Bronchial epithelial cell (primary cell): ENCODE data around the gene EFTUD2. TPM values are rescaled to one million over a fixed set of nuclear protein-coding genes. Genes with fewer than 3 reads are reported as not detected.

Experiments
- DNase-seq: peaks from one replicate; pipeline ENCODE4 v3.0.0-alpha.2; 2010; ENCODE audit warnings: low read depth
- FAIRE-seq: peaks from 2 replicates; lab custom pipeline; 2011; peaks lifted over from hg19 to GRCh38; lab: Jason Lieb, UNC
- H3K27me3 ChIP-seq: 2 replicates; pipeline ENCODE4 v1.5.1; 2011; ENCODE audit warnings: low read length; ENCODE audit not compliant: control insufficient read depth, insufficient read depth
- H3K36me3 ChIP-seq: 2 replicates; pipeline ENCODE4 v1.5.1; 2011; ENCODE audit warnings: low read length; ENCODE audit not compliant: control insufficient read depth, insufficient read depth
- H3K4me3 ChIP-seq: 2 replicates; pipeline ENCODE4 v1.5.1; 2011; ENCODE audit warnings: mild to moderate bottlenecking, low read depth, low read length, control low read depth
- CTCF ChIP-seq: IDR thresholded peaks from 2 replicates; pipeline ENCODE4 v1.5.1; 2011; ENCODE audit warnings: mild to moderate bottlenecking, moderate library complexity, low read length, control low read depth, inconsistent platforms; ENCODE audit not compliant: insufficient read depth, severe bottlenecking
- total RNA-seq: library from RNA; depleted of rRNA; stranded (reverse); fragments of >200 nt; gene quantifications from 2 replicates; pipeline ENCODE4 v1.2.1, GENCODE V29; 2014

EFTUD2 gene
- total RNA-seq, 1 donor from 2014 or later = 91.4 TPM

- TF ChIP-seq CTCF = no peak
- peak; percentile 4 for DNase-seq
- Histone ChIP-seq H3K36me3 (peaks cover 31% of the 10 kb centered on the region), H3K4me3 (no peak overlapping the region), H3K27me3 (no peaks in the 10 kb centered on the region)
- no peak for FAIRE-seq
Measured at GRCh38 chr17:44872131-44872768, 27.0 kb downstream of the EFTUD2 start.

GRCh38 chr17:44871556-44871955, 27.7 kb downstream of the EFTUD2 start:
- DNase-seq (no peak), FAIRE-seq (no peak)
- peaks cover 31% of the 10 kb centered on the region for H3K36me3 ChIP-seq
- no peaks in the 10 kb centered on the region for H3K27me3 ChIP-seq
- no peak overlapping the region for H3K4me3 ChIP-seq
- no peak for TF ChIP-seq CTCF

- no peak for TF ChIP-seq CTCF
- no peak overlapping the region for H3K4me3 ChIP-seq
- DNase-seq (no peak), FAIRE-seq (no peak)
- H3K27me3 ChIP-seq = no peaks in the 10 kb centered on the region
- peaks cover 33% of the 10 kb centered on the region for H3K36me3 ChIP-seq
Measured at GRCh38 chr17:44867841-44868240, 31.4 kb downstream of the EFTUD2 start.

GRCh38 chr17:44865931-44866330, 33.3 kb downstream of the EFTUD2 start:
- Histone ChIP-seq H3K36me3 (peaks cover 30% of the 10 kb centered on the region), H3K4me3 (no peak overlapping the region), H3K27me3 (no peaks in the 10 kb centered on the region)
- FAIRE-seq (no peak), DNase-seq (no peak)
- TF ChIP-seq CTCF = no peak

GRCh38 chr17:44865231-44865660, 34.0 kb downstream of the EFTUD2 start:
- Histone ChIP-seq H3K4me3 (no peak overlapping the region), H3K27me3 (no peaks in the 10 kb centered on the region), H3K36me3 (peaks cover 32% of the 10 kb centered on the region)
- FAIRE-seq = no peak
- TF ChIP-seq CTCF = peak; percentile 77
- DNase-seq = peak; percentile 52

- DNase-seq (no peak), FAIRE-seq (no peak)
- Histone ChIP-seq H3K36me3 (peaks cover 34% of the 10 kb centered on the region), H3K4me3 (no peak overlapping the region), H3K27me3 (no peaks in the 10 kb centered on the region)
- no peak for TF ChIP-seq CTCF
Measured at GRCh38 chr17:44864831-44865230, 34.4 kb downstream of the EFTUD2 start.
